Ecto neural progenitor cell (in vitro differentiated cells): ENCODE measurements around the gene DCDC2.
"Not testable (repeated sequence)": the region's sequence is repeated elsewhere in the genome, so short reads cannot be mapped to it uniquely, and the experiment has no call there.

ENCODE experiments used
- DNase-seq: peaks from one replicate; pipeline ENCODE4 v3.0.0-alpha.2; 2018; ENCODE audit warnings: low spot score

Gene DCDC2

GRCh38 chr6:24357336-24358218 lies at the start of gene DCDC2:
TSS of gene DCDC2 (minus strand) at chr6:24358059. CDS start at chr6:24357750, 309 bp downstream.
- DNase-seq: peak; percentile 53

GRCh38 chr6:24405262-24405661 lies 47.4 kb upstream of the DCDC2 start:
- DNase-seq: no peak

- no peak for DNase-seq
Measured at GRCh38 chr6:24403501-24403824, 45.6 kb upstream of the DCDC2 start.

GRCh38 chr6:24402697-24403500 lies 45.0 kb upstream of the DCDC2 start, which contains the start of gene MRS2:
TSS of gene MRS2 (plus strand) at chr6:24402936. CDS start at chr6:24403047, 111 bp downstream.
- DNase-seq: peak; percentile 80

- DNase-seq: no peak
Measured at GRCh38 chr6:24401458-24401857, 43.6 kb upstream of the DCDC2 start.

- not testable (repeated sequence) for DNase-seq
Measured at GRCh38 chr6:24400045-24401039, 42.5 kb upstream of the DCDC2 start.

GRCh38 chr6:24397631-24398030 lies 39.8 kb upstream of the DCDC2 start:
- DNase-seq: no peak

- no peak for DNase-seq
Measured at GRCh38 chr6:24396824-24397223, 39.0 kb upstream of the DCDC2 start.

GRCh38 chr6:24394780-24395437 lies 37.0 kb upstream of the DCDC2 start:
- DNase-seq: no peak

GRCh38 chr6:24394061-24394779 lies 36.4 kb upstream of the DCDC2 start:
- DNase-seq: no peak

- DNase-seq: no peak
Measured at GRCh38 chr6:24391756-24392405, 34.0 kb upstream of the DCDC2 start.

GRCh38 chr6:24391208-24391607 lies 33.3 kb upstream of the DCDC2 start:
- no peak for DNase-seq

GRCh38 chr6:24387818-24388217 lies 30.0 kb upstream of the DCDC2 start:
- no peak for DNase-seq

GRCh38 chr6:24385536-24386269 lies 27.8 kb upstream of the DCDC2 start:
- DNase-seq: no peak

GRCh38 chr6:24384369-24385130 lies 26.7 kb upstream of the DCDC2 start:
- not testable (repeated sequence) for DNase-seq

- not testable (repeated sequence) for DNase-seq
Measured at GRCh38 chr6:24382891-24383494, 25.1 kb upstream of the DCDC2 start.

- DNase-seq: no peak
Measured at GRCh38 chr6:24382220-24382540, 24.3 kb upstream of the DCDC2 start.

- DNase-seq: no peak
Measured at GRCh38 chr6:24381476-24382219, 23.8 kb upstream of the DCDC2 start.
